Common myeloid progenitor, CD34-positive (primary cell): Measurements from ENCODE around the gene PKNOX2.

ENCODE experiments used
- CTCF ChIA-PET: fragments of 350-600 bp; sonication (Branson Sonifier 250); formaldehyde crosslinking; loops from one replicate; lab custom pipeline; 2021; ENCODE audit warnings: antibody characterized with exemption; lab: Charles Lee
- POLR2A ChIA-PET: fragments of 350-600 bp; sonication (Branson Sonifier 250); formaldehyde crosslinking; loops from one replicate; lab custom pipeline; 2021; ENCODE audit warnings: antibody characterized with exemption; lab: Charles Lee
- DNase-seq, 3 donors: peaks; one replicate each; pipeline versions ENCODE4 v3.0.0 to v3.0.0-alpha.2; 2013
- H3K27ac ChIP-seq, 2 experiments: 1 replicate in 1 of 2; 2 replicates in 1 of 2; pipeline ENCODE4 v1.7.0; 2013; ENCODE audit warnings: inconsistent platforms in 2 of 2, low read length in 2 of 2, mild to moderate bottlenecking in 2 of 2, low read depth in 1 of 2, moderate library complexity in 1 of 2; ENCODE audit not compliant: severe bottlenecking in 2 of 2, insufficient read depth in 1 of 2, poor library complexity in 1 of 2
- H3K27me3 ChIP-seq, 5 experiments: replicated peaks in 2 of 5; 1 replicate in 3 of 5; 2 replicates in 2 of 5; pipeline versions ENCODE4 v1.6.1 to v1.7.0; 2013; ENCODE audit warnings: low read length in 4 of 5, mild to moderate bottlenecking in 2 of 5, moderate library complexity in 2 of 5, inconsistent platforms in 1 of 5; ENCODE audit not compliant: insufficient read depth in 5 of 5, control insufficient read depth in 4 of 5
- H3K36me3 ChIP-seq, 4 experiments: 1 replicate in 2 of 4; 2 replicates in 2 of 4; pipeline versions ENCODE4 v1.6.1 to v1.7.0; 2013; ENCODE audit warnings: low read length in 3 of 4, control low read depth in 1 of 4, mild to moderate bottlenecking in 1 of 4; ENCODE audit not compliant: control insufficient read depth in 4 of 4, insufficient read depth in 4 of 4
- H3K4me1 ChIP-seq, 4 experiments: 1 replicate in 3 of 4; 2 replicates in 1 of 4; pipeline versions ENCODE4 v1.6.1 to v1.7.1; 2013; ENCODE audit warnings: low read length in 3 of 4, mild to moderate bottlenecking in 3 of 4, control low read depth in 1 of 4, inconsistent platforms in 1 of 4, moderate library complexity in 1 of 4; ENCODE audit not compliant: control insufficient read depth in 4 of 4, insufficient read depth in 4 of 4; ENCODE audit errors: control extremely low read depth in 1 of 4
- H3K4me3 ChIP-seq, 7 experiments: 1 replicate in 4 of 7; 2 replicates in 3 of 7; pipeline versions ENCODE4 v1.5.1 to v1.7.0; 2013; ENCODE audit warnings: mild to moderate bottlenecking in 7 of 7, low read length in 6 of 7, moderate library complexity in 6 of 7, inconsistent platforms in 2 of 7, low read depth in 2 of 7, control low read depth in 1 of 7; ENCODE audit not compliant: insufficient read depth in 4 of 7, control insufficient read depth in 1 of 7; ENCODE audit errors: extremely low read depth in 1 of 7
- H3K9me3 ChIP-seq, 5 experiments: 1 replicate in 4 of 5; 2 replicates in 1 of 5; pipeline versions ENCODE4 v1.6.1 to v1.7.1; 2013; ENCODE audit warnings: low read length in 4 of 5, mild to moderate bottlenecking in 2 of 5, inconsistent platforms in 1 of 5, low read depth in 1 of 5, moderate library complexity in 1 of 5; ENCODE audit not compliant: control insufficient read depth in 4 of 5, insufficient read depth in 2 of 5; ENCODE audit errors: control extremely low read depth in 1 of 5
- WGBS: methylation state at CpG from one replicate; pipeline ENCODE4 v1.1.5; 2013; ENCODE audit not compliant: insufficient coverage; 5-methylcytosine and 5-hydroxymethylcytosine counted together

Gene PKNOX2

DNA sequence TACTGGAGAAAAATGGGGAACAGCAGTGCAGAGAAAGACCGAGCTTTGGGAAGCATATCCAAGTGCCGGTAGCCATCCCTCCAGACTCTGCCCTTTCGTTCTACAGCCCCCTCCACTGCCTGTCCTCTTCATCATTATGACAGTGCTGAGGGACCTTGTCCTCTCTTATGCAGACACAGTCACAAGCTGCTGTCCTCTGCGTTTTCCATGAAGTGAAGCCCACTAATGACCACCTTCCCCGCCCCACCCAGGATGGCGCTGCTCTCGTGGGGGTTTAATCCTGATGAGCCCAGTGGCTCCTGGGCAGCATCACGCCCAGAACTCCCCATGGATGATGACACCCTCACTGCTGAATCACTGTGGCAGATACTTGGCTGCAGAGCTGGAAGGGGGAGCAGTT is 157.7 kb downstream of the PKNOX2 start:
- ChIA-PET CTCF (no interaction called here), POLR2A (interaction anchor here (0.7 kb wide), 1 partner anchor 37 kb away, joined by 4 read pairs; no protein-coding TSS in a partner anchor)
- DNase-seq, result no peak
- Histone ChIP-seq H3K4me1 (no peaks in the 10 kb centered on the region), H3K9me3 (peaks cover 0 to 8% (median 3%) of the 10 kb centered on the region in 5 experiments), H3K36me3 (no peaks in the 10 kb centered on the region), H3K27me3 (peaks cover 0 to 33% (median 4%) of the 10 kb centered on the region in 5 experiments), H3K27ac (no peak overlapping the region), H3K4me3 (no peak overlapping the region)
- 91% methylated on average over 7 of the region's 8 CpGs for WGBS

- Histone ChIP-seq H3K4me1 (no peaks in the 10 kb centered on the region), H3K36me3 (no peaks in the 10 kb centered on the region), H3K4me3 (no peak overlapping the region), H3K27ac (no peak overlapping the region), H3K27me3 (peaks cover 0 to 50% (median 8%) of the 10 kb centered on the region in 5 experiments), H3K9me3 (peaks cover 0 to 2% (median 0%) of the 10 kb centered on the region in 5 experiments)
- DNase-seq, result no peak
- 96% methylated on average over 2 of the region's 3 CpGs for WGBS
- ChIA-PET CTCF (interaction anchor here (1.1 to 1.3 kb wide), 2 partner anchors 19 to 22 kb away, joined by 3 to 5 read pairs; no protein-coding TSS in a partner anchor), POLR2A (no interaction called here)
These were observed 160.6 kb downstream of the PKNOX2 start for GRCh38 chr11:125325196-125325595.

GRCh38 chr11:125326126-125326525 is 161.6 kb downstream of the PKNOX2 start:
- Histone ChIP-seq H3K36me3 (no peaks in the 10 kb centered on the region), H3K27me3 (peaks cover 0 to 48% (median 12%) of the 10 kb centered on the region in 5 experiments), H3K4me1 (no peaks in the 10 kb centered on the region), H3K27ac (no peak overlapping the region), H3K9me3 (peaks cover 0 to 2% (median 0%) of the 10 kb centered on the region in 5 experiments), H3K4me3 (no peak overlapping the region)
- ChIA-PET CTCF (interaction anchor here (1.3 kb wide), 1 partner anchor 21 kb away, joined by 5 read pairs; no protein-coding TSS in a partner anchor), POLR2A (no interaction called here)
- DNase-seq, result no peak
- 100% methylated on average over 4 of the region's 4 CpGs for WGBS

- ChIA-PET CTCF (no interaction called here), POLR2A (no interaction called here)
- DNase-seq, result no peak
- H3K4me3 ChIP-seq, result no peak overlapping the region
- WGBS, result 93% methylated on average over 7 of the region's 7 CpGs
- peaks cover 0 to 2% (median 0%) of the 10 kb centered on the region in 5 experiments for H3K9me3 ChIP-seq
- no peaks in the 10 kb centered on the region for H3K36me3 ChIP-seq
- no peak overlapping the region for H3K27ac ChIP-seq
- H3K4me1 ChIP-seq, result no peaks in the 10 kb centered on the region
- peaks cover 0 to 44% (median 12%) of the 10 kb centered on the region in 5 experiments for H3K27me3 ChIP-seq
These were observed 163.1 kb downstream of the PKNOX2 start for GRCh38 chr11:125327518-125328224.

- peaks cover 0 to 2% (median 0%) of the 10 kb centered on the region in 5 experiments for H3K9me3 ChIP-seq
- POLR2A ChIA-PET, result no interaction called here
- no peaks in the 10 kb centered on the region for H3K4me1 ChIP-seq
- no peak overlapping the region for H3K27ac ChIP-seq
- no peak for DNase-seq
- H3K36me3 ChIP-seq, result no peaks in the 10 kb centered on the region
- H3K27me3 ChIP-seq, result peaks cover 0 to 40% (median 12%) of the 10 kb centered on the region in 5 experiments
- no peak overlapping the region for H3K4me3 ChIP-seq
- CTCF ChIA-PET, result interaction anchor here (1.5 kb wide), 1 partner anchor 10 kb away, joined by 3 read pairs; no protein-coding TSS in a partner anchor
- WGBS, result 100% methylated on average over 1 of the region's 1 CpG
These were observed 163.7 kb downstream of the PKNOX2 start for GRCh38 chr11:125328225-125328580.

DNA sequence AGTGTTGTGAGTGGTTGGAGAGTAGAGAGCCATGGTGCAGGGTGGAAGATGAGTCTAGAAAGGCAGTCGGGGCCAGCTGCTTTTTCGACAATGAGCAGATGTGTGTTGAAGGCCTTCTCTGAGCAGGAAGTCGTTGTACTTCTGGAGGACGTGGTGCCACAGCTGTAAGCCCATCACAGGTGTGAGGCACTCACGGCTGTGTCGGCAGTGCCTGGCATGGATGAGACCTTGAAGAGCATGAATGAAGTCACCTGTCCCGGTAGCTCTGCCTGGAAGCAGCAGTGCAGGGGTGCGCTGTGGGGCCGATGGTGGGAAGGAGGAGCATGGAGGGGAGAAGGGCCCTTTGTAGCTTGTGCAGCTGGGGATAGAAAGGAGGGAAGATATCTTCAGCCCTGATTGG is 165.2 kb downstream of the PKNOX2 start:
- Histone ChIP-seq H3K4me3 (no peak overlapping the region), H3K9me3 (no peaks in the 10 kb centered on the region), H3K27me3 (peaks cover 0 to 31% (median 14%) of the 10 kb centered on the region in 5 experiments), H3K27ac (no peak overlapping the region), H3K4me1 (no peaks in the 10 kb centered on the region), H3K36me3 (no peaks in the 10 kb centered on the region)
- DNase-seq, result no peak
- ChIA-PET POLR2A (no interaction called here), CTCF (interaction anchor here (1.0 to 1.5 kb wide), 2 partner anchors 9 to 10 kb away, joined by 3 to 4 read pairs; no protein-coding TSS in a partner anchor)
- 47% methylated on average over 7 of the region's 9 CpGs for WGBS
